Neural cell (in vitro differentiated cells): ENCODE data around the gene ZNF831.

Source experiments
- EZH2 ChIP-seq: fragments of 200-600, 300-800 bp; shearing (Covaris generic), sonication (generic); IDR thresholded peaks from 2 replicates; pipeline ENCODE4 v1.6.1; 2014; ENCODE audit warnings: antibody characterized with exemption, low read length, borderline replicate concordance, mild to moderate bottlenecking; ENCODE audit not compliant: insufficient read depth, poor library complexity, severe bottlenecking
- RAD21 ChIP-seq: fragments of 450-650 bp; conservative IDR thresholded peaks from 2 replicates; pipeline ENCODE4 v1.6.1; 2014; ENCODE audit warnings: antibody characterized with exemption, mild to moderate bottlenecking, moderate library complexity
- SMC3 ChIP-seq: fragments of 450-650 bp; conservative IDR thresholded peaks from 2 replicates; pipeline ENCODE4 v1.6.1; 2014; ENCODE audit warnings: antibody characterized with exemption, mild to moderate bottlenecking, moderate library complexity; ENCODE audit not compliant: poor library complexity
- TAF1 ChIP-seq: IDR thresholded peaks from 2 replicates; pipeline ENCODE4 v1.6.1; 2012; ENCODE audit warnings: low read depth
- TF ChIP-seq, protein P1 (sequence below): fragments of 450-650 bp; IDR thresholded peaks from 2 replicates; pipeline ENCODE4 v1.5.1; 2014; ENCODE audit warnings: antibody characterized with exemption, mild to moderate bottlenecking, moderate library complexity; ENCODE audit not compliant: poor library complexity, severe bottlenecking

DNA sequence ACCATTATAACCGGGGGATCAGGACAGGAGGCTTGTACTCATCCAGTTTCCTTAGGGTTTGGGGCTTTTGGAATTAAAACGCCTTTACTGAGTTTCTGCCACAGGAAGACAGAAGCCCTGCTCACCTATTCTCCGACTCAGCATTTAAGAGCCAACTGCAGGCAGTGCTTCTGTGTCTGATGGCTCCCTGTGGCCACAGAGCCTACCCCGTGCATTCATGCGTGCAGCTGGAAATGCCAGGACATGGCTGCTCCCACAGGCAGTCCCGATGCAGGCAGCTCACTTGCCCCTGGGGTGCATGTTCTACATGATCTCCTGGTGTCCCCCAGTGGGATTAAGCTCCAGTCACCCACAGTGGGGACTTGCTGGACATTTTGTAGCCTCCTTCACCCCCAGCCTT, 22.2 kb downstream of the ZNF831 start:
- TF ChIP-seq, protein P1, sequence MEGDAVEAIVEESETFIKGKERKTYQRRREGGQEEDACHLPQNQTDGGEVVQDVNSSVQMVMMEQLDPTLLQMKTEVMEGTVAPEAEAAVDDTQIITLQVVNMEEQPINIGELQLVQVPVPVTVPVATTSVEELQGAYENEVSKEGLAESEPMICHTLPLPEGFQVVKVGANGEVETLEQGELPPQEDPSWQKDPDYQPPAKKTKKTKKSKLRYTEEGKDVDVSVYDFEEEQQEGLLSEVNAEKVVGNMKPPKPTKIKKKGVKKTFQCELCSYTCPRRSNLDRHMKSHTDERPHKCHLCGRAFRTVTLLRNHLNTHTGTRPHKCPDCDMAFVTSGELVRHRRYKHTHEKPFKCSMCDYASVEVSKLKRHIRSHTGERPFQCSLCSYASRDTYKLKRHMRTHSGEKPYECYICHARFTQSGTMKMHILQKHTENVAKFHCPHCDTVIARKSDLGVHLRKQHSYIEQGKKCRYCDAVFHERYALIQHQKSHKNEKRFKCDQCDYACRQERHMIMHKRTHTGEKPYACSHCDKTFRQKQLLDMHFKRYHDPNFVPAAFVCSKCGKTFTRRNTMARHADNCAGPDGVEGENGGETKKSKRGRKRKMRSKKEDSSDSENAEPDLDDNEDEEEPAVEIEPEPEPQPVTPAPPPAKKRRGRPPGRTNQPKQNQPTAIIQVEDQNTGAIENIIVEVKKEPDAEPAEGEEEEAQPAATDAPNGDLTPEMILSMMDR, result no peak
- no peak for TF ChIP-seq SMC3
- no peak for TF ChIP-seq EZH2
- TF ChIP-seq RAD21, result no peak
- no peak for TF ChIP-seq TAF1
